Astrocyte of the cerebellum (primary cell): Measurements from ENCODE around the gene ZC3H7B.

Source experiments
- DNase-seq: peaks from one replicate; pipeline ENCODE4 v3.0.0-alpha.2; 2011; ENCODE audit warnings: low read depth
- H3K4me3 ChIP-seq: 2 replicates; pipeline ENCODE4 v1.5.1; 2011; ENCODE audit warnings: mild to moderate bottlenecking, low read depth, low read length, moderate library complexity
- CTCF ChIP-seq: IDR thresholded peaks from 2 replicates; pipeline ENCODE4 v1.5.1; 2012; ENCODE audit warnings: low read length, low read depth, moderate library complexity, mild to moderate bottlenecking; ENCODE audit errors: missing control alignments
- in situ Hi-C: cut with HindIII; loops from 2 replicates; pipeline ENCODE4 v1.10.0; 2017; ENCODE audit warnings: low sequenced_read_pairs

ZC3H7B gene

DNA sequence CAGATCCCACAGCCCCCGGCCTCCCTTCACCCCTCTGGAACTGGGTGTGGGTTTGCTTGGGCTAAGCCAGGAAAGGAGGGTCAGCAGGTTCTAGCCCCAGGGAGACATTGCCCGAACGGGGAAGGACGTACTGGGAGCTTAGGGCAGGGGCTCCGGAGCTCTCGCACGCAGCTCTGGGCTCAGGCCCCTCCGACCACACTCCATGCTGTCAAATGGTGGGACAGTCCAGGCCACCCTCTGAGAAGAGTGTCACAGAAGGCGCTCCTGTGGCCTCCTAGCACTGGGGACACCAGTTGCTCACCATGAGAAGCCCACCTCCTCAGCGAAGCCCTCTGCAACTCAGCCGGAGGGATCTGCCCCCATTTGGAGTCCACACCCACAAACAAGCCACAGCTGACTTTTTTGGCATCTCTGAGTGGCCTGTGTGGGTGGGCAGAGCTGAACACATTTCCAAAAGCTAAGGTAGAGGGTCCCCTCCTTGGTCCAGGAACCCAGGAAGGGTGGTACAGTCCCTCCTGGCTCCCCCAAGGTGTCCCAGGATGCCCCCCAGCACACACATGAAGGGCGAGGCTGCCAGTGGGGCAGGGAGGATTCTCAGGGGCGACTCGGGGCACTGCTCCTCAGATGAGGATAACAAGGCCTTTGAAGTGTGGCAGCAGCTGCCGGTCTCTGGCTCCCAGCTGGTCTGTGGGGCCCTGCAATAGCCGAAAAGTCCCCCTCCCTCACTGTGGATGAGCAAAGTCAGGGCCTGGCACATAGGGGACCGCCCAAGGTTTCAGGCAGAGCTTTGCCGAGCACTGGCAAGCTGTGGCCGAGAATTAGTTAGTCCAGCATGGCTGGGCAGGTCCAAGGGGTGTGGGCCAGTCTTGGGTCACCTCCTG is 67.5 kb downstream of the ZC3H7B start:
- H3K4me3 ChIP-seq = no peak overlapping the region
- TF ChIP-seq CTCF = no peak
- no peak for DNase-seq
- in situ Hi-C loops = no loop called here

- no peak overlapping the region for H3K4me3 ChIP-seq
- in situ Hi-C loops = no loop called here
- no peak for TF ChIP-seq CTCF
- DNase-seq = no peak
Measured at GRCh38 chr22:41369424-41369745, 68.1 kb downstream of the ZC3H7B start.

GRCh38 chr22:41369837-41370236 is 68.5 kb downstream of the ZC3H7B start:
- in situ Hi-C loops = no loop called here
- no peak overlapping the region for H3K4me3 ChIP-seq
- no peak for TF ChIP-seq CTCF
- DNase-seq = no peak

GRCh38 chr22:41377846-41378245 is 76.5 kb downstream of the ZC3H7B start:
- no peak overlapping the region for H3K4me3 ChIP-seq
- no peak for DNase-seq
- TF ChIP-seq CTCF = no peak
- in situ Hi-C loops = no loop called here

DNA sequence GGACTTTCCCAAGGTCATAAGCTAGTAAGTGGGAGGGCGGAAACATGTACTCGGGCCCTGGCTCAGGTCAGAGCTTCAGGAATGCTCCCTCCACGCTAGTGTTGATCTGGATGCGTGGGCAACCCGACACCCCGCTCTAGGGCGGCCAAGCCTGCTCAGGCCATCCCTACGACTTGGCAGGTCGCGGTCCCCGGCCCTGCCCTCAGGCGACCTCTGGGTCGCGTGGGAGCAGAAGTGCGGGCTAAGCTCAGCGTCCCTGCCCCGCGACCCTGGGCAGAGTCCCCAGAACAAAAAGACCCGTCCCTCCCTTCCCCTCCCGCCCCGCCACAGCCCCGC is 79.6 kb downstream of the ZC3H7B start:
- peak; percentile 40 for DNase-seq
- TF ChIP-seq CTCF = no peak
- H3K4me3 ChIP-seq = peak overlapping the region; percentile 68
- in situ Hi-C loops = no loop called here

DNA sequence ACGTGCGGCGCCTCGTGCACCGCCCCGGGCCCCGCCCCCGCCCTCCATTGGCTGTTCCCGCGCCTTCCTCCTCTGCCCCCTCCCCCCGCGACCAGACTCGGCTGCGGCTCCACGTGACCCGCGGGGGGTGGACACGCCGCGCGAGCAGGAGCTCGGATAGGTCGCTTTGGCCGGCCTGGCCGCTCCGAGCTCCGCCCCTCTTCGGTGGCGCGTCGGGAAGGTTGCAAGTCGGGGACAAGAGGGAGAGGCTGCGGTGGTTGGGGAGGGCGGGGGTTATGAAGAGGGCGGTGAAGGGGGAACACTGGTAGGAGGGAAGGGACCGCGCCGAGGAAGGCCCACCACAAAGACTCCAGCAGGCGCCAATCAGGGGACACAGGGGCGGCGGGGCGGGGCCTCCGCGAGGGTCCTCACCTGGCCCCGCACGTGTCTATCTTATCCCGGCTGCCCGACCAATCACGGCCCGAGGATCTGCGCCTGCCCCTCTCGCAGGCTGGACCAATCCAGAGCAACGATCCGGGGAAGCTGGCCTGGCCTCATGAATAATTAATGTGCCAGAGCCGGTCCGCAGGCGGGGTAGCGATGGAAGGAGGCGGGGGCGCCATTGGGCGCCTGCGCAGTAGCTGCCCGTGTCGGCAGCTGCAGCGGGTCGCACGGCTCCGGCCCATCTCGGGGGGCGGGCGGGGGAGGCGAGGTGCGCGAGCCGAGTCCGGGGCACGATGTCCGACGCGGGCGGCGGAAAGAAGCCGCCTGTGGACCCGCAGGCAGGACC is 80.2 kb downstream of the ZC3H7B start, which contains the start of gene TEF:
TSS of gene TEF (plus strand) at position 614 of the 769 bp plus-strand sequence. CDS start at position 717, 103 bp downstream.
- DNase-seq = peak; percentile 96
- in situ Hi-C loops = no loop called here
- peak within 1 kb of the TSS; percentile 68 for H3K4me3 ChIP-seq
- TF ChIP-seq CTCF = no peak
